NCI-H2171 (cell line): ENCODE data around the gene TNS1.
A peak's percentile ranks its signal among the peaks of the same experiment; 100 is the strongest.

Experiments
- DNase-seq: peaks from one replicate; lab custom pipeline; 2025; lab: John Stamatoyannopoulos, UW

The TNS1 gene

DNA sequence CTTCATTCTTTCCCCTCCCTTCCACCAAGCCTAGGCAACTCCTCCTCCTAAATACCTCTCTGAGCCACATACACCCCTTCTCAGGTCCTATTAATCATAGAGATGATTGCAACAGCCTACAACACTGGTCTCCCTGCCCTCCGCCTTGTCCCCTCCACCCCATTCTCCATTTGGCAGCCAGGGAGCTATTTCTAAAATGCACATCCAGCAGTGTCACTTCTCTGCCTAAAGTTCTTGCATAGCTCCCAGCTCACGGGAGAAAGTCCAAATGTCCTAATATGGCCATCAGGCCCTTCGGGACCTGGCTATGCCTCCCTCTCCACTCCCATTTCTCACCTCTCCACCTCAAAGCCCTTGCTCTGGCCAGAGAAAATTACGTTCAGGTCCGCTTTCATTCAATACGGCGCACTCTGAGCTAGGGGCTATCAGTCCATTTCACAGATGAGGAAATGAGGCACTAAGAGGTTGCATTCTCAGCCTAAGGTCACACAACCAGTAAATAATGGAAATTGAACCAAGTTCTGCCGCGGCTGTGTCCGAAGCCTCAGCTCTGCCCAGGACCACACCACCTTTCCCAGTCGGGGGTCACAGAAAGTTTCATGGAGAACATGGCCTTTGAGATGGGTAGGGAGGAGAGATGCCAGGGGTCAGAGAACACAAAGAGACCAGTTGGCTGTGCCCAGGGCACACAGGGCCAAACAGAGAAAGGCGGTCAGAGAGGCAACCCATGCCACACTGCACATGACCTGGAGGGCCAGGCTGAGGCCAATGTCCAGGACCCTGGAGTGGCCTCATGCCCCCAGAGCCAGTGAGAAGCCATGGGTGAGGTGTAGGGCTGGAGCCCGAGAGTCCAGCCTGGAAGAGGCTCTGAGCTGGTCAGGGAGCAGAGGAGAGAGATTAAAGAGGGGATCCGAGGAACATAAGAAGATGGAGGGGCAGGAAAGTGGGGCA is 72.8 kb downstream of the TNS1 start:
- no peak for DNase-seq

GRCh38 chr2:217929272-217929671 is 73.5 kb downstream of the TNS1 start:
- DNase-seq = no peak

- DNase-seq = no peak
Measured at GRCh38 chr2:217928324-217929181, 74.2 kb downstream of the TNS1 start.

DNA sequence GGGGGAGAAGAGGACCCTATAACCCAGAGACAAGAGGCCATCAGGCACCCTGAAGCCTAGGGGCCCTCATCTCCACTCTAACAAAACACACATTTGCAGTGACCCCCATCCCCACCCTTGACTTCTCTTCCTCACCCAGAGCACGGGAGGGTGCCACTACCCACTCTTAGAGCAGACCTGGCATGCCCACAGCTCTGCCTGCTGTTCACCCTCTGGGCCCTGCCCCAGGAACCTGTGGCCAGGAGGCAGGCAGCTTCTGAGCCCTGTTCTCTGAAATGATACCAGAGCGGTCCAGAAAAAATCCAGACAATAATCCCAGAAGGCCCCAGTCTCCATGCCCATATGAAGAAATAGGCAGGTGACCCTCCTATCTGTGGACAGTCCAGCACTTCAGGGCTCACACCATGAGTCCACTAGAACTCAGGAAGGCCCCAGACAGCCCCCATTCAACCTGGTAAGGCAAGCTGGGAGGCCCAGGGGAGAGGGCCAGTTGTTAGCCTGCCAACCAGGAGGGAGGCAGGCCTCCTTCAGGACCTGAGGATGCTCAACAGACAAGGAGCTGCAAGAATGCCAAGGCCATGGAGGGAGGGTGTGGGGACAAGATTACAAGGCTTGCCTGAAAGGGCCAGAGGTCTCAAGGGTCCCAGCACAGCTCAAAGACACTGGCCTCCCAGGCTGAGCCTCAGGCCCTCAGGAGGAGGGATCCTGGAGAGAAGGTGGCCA is 75.0 kb downstream of the TNS1 start:
- DNase-seq = no peak

- DNase-seq = no peak
Measured at GRCh38 chr2:217926801-217927200, 76.0 kb downstream of the TNS1 start.

GRCh38 chr2:217924346-217924901 is 78.4 kb downstream of the TNS1 start:
- no peak for DNase-seq

GRCh38 chr2:217923007-217923686 is 79.6 kb downstream of the TNS1 start:
- no peak for DNase-seq

GRCh38 chr2:217922101-217923006 is 80.4 kb downstream of the TNS1 start:
- DNase-seq = no peak

GRCh38 chr2:217920879-217921603 is 81.8 kb downstream of the TNS1 start:
- DNase-seq = no peak

GRCh38 chr2:217919781-217920351 is 82.9 kb downstream of the TNS1 start:
- DNase-seq = no peak

GRCh38 chr2:217919204-217919603 is 83.6 kb downstream of the TNS1 start:
- no peak for DNase-seq

DNA sequence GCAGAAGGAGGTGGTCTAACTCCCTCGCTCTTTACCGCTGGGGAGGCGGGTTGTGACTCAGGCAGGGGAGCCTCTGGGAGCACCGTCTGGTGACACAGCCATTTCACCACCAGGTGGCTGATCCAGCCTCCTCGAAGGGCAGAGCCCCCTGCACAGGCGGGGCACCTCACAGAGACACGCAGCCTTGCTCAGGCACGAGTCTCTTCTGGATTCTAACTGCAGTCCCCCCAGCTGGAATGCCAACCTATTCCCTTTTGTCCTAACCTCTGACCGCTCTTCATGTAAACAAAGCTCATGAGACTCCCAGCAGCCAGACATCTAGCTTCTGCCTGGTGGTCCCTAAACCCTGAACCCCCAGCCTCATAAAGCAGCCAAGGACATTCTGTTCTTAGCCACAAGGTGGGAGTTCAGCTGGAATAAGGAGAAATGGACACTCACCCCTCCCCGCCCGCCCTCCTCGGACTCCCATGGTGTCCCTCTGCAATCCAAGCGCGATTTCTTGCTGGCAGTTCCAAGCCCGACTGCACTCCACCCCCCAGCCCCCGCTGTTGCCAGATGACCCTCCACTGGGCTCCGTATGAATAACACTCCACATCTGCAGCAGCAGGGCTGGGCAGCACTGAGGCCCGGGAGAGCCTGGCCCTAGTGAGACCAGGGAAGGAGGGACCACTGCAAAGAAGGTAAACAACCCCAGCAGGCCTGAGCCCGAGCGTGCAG is 84.3 kb downstream of the TNS1 start:
- peak; percentile 35 for DNase-seq

GRCh38 chr2:217916504-217917254 is 86.1 kb downstream of the TNS1 start:
- DNase-seq = peak; percentile 39

DNA sequence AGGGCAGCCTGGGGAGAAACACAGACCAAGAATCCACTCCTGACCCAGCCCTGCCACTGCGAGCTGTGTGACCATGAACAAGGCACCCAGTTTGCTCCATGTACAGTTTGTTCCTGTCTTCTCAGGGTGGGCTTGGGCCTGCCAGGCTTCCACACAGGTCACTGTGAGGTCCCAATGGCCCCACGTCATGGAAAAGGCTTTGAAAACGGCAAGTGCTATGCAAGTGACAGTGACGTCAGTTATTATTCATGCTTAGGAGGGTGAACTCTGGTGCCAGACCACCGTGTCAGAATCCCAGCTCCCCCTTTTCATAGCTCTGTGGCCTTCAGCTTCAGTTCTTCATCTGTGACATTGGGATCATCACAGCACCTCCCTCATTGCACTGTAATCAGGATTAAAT is 87.1 kb downstream of the TNS1 start:
- no peak for DNase-seq

- DNase-seq = no peak
Measured at GRCh38 chr2:217914878-217915277, 87.9 kb downstream of the TNS1 start.

DNA sequence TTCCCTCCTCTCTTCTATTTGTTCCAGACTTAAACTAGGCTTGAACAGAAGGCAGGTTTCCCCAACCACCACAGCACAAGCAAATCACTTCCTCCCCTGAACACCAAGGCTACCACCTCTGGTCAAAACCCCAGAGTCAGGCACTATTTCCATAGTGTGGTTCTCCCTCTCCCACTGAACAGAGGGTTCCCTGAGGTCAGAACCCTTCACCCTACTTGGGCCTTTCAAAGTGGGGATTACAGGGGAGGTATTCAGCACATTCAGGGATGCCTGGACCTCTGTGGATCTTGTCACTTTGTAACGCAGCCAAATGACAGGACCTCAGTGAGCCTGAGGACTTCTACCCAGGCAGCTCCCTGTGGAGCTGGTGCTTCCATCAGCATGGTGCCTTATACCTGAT is 88.7 kb downstream of the TNS1 start:
- DNase-seq = no peak

- no peak for DNase-seq
Measured at GRCh38 chr2:217913436-217913835, 89.4 kb downstream of the TNS1 start.
